ENCODE results near the gene NUMA1. TPM values are rescaled to one million over a fixed set of nuclear protein-coding genes. Genes with fewer than 3 reads are reported as not detected.

The NUMA1 gene
- total and polyA plus RNA-seq, 9 of the 15 experiments (the other 6 are each of a cell fraction or from before 2014, with no cell fraction given) = 4.1 to 104 (median 51.2) TPM

- no peak for TF ChIP-seq USF2 (CRISPR knock-in tag; IDR thresholded peaks at IDR 0.05)
- no peak for TF ChIP-seq ZNF184 (CRISPR knock-in tag; IDR thresholded peaks at IDR 0.05)
- no peak for TF ChIP-seq HDAC3 (IDR thresholded peaks at IDR 0.05; ENCODE audit: borderline replicate concordance, partially characterized antibody)
- no peak for TF ChIP-seq COPS2 (conservative IDR thresholded peaks at IDR 0.05)
- TF ChIP-seq ZNF146 (CRISPR knock-in tag; IDR thresholded peaks at IDR 0.05; ENCODE audit: unreplicated experiment) = no peak
- TF ChIP-seq NRF1 (conservative IDR thresholded peaks at IDR 0.05 in 1 of 2, IDR thresholded peaks at IDR 0.05 in 1 of 2) = peak; percentile 72 to 77
- TF ChIP-seq EWSR1 (IDR thresholded peaks at IDR 0.05; ENCODE audit: borderline replicate concordance, low read depth, partially characterized antibody) = no peak
- TF ChIP-seq ZNF280B (CRISPR knock-in tag; IDR thresholded peaks at IDR 0.05) = no peak
- TF ChIP-seq SMC3 (conservative IDR thresholded peaks at IDR 0.05; ENCODE audit: insufficient read depth, low read depth, low read length) = no peak
- TF ChIP-seq ZNF785 (CRISPR knock-in tag; IDR thresholded peaks at IDR 0.05) = no peak
- TF ChIP-seq REST (IDR thresholded peaks at IDR 0.05; ENCODE audit: borderline replicate concordance) = no peak
- TF ChIP-seq REST (CRISPR knock-in tag; IDR thresholded peaks at IDR 0.05; ENCODE audit: low read depth) = no peak
- no peak for TF ChIP-seq KDM4B (IDR thresholded peaks at IDR 0.05; ENCODE audit: borderline replicate concordance in 2 of 2, low read depth in 1 of 2)
- TF ChIP-seq SIRT6 (IDR thresholded peaks at IDR 0.05; ENCODE audit: low read depth, low read length) = no peak
- TF ChIP-seq MTA1 (IDR thresholded peaks at IDR 0.05; ENCODE audit: borderline replicate concordance) = peak; percentile 43; the same call in 1 of the 2 replicates
- TF ChIP-seq CLOCK (CRISPR knock-in tag; IDR thresholded peaks at IDR 0.05; ENCODE audit: borderline replicate concordance) = no peak
Measured at GRCh38 chr11:71999798-72000197, 80.5 kb downstream of the NUMA1 start (continued).

All from K562 (cell line).